HUES48 (cell line): ENCODE results near the gene OSTM1.

Source experiments
- H3K27ac ChIP-seq: one replicate; pipeline ENCODE4 v1.7.0; 2013; ENCODE audit warnings: low read depth, low read length, inconsistent platforms
- H3K27me3 ChIP-seq: 2 replicates; pipeline ENCODE4 v1.6.1; 2013; ENCODE audit warnings: mild to moderate bottlenecking, low read length; ENCODE audit not compliant: control insufficient read depth, insufficient read depth
- H3K36me3 ChIP-seq: 2 replicates; pipeline ENCODE4 v1.6.1; 2013; ENCODE audit warnings: low read length; ENCODE audit not compliant: control insufficient read depth, insufficient read depth
- H3K4me1 ChIP-seq: 2 replicates; pipeline ENCODE4 v1.6.1; 2013; ENCODE audit warnings: mild to moderate bottlenecking, low read length; ENCODE audit not compliant: control insufficient read depth, insufficient read depth
- H3K4me3 ChIP-seq: 2 replicates; pipeline ENCODE4 v1.5.1; 2013; ENCODE audit warnings: mild to moderate bottlenecking, low read depth, low read length
- H3K9ac ChIP-seq: 2 replicates; pipeline ENCODE4 v1.6.1; 2013; ENCODE audit warnings: mild to moderate bottlenecking, low read depth, low read length, moderate library complexity
- H3K9me3 ChIP-seq: 2 replicates; pipeline ENCODE4 v1.6.1; 2013; ENCODE audit warnings: low read length; ENCODE audit not compliant: control insufficient read depth, insufficient read depth

Gene OSTM1

GRCh38 chr6:108074359-108075144 lies at the start of gene OSTM1:
TSS of gene OSTM1 (minus strand) at chr6:108074741. CDS start at chr6:108074651, 90 bp downstream.
- H3K4me1 ChIP-seq: peaks cover 32% of the 10 kb centered on the region
- no peaks in the 10 kb centered on the region for H3K9me3 ChIP-seq
- H3K4me3 ChIP-seq: peak within 1 kb of the TSS; percentile 97
- 0 out of 2 replicates have a peak, but pooled peaks cover 6% of the 10 kb centered on the region for H3K27me3 ChIP-seq
- H3K27ac ChIP-seq: peak within 1 kb of the TSS; percentile 81
- H3K9ac ChIP-seq: peak within 1 kb of the TSS; percentile 89
- H3K36me3 ChIP-seq: no peaks in the 10 kb centered on the region

- H3K36me3 ChIP-seq: no peaks in the 10 kb centered on the region
- H3K27ac ChIP-seq: no peak overlapping the region
- H3K27me3 ChIP-seq: peaks cover 100% of the 10 kb centered on the region
- H3K9ac ChIP-seq: no peak overlapping the region
- H3K4me3 ChIP-seq: no peak overlapping the region
- H3K4me1 ChIP-seq: peaks cover 24% of the 10 kb centered on the region
- no peaks in the 10 kb centered on the region for H3K9me3 ChIP-seq
These were observed 49.4 kb upstream of the OSTM1 start for GRCh38 chr6:108123946-108124345.

GRCh38 chr6:108123481-108123929 lies 49.0 kb upstream of the OSTM1 start:
- Histone ChIP-seq H3K27me3 (peaks cover 100% of the 10 kb centered on the region), H3K4me1 (peaks cover 29% of the 10 kb centered on the region), H3K4me3 (no peak overlapping the region)

GRCh38 chr6:108121612-108122011 lies 47.1 kb upstream of the OSTM1 start:
- Histone ChIP-seq H3K36me3 (no peaks in the 10 kb centered on the region), H3K4me1 (peaks cover 32% of the 10 kb centered on the region), H3K27ac (no peak overlapping the region), H3K9me3 (no peaks in the 10 kb centered on the region), H3K4me3 (no peak overlapping the region), H3K9ac (no peak overlapping the region), H3K27me3 (peaks cover 99% of the 10 kb centered on the region)

More at GRCh38 chr6:108123481-108123929, 49.0 kb upstream of the OSTM1 start:
- H3K9me3 ChIP-seq: no peaks in the 10 kb centered on the region
- no peaks in the 10 kb centered on the region for H3K36me3 ChIP-seq
- H3K9ac ChIP-seq: no peak overlapping the region
- no peak overlapping the region for H3K27ac ChIP-seq

GRCh38 chr6:108120311-108120710 lies 45.8 kb upstream of the OSTM1 start:
- H3K9me3 ChIP-seq: no peaks in the 10 kb centered on the region
- H3K36me3 ChIP-seq: no peaks in the 10 kb centered on the region
- H3K4me1 ChIP-seq: peaks cover 39% of the 10 kb centered on the region
- H3K4me3 ChIP-seq: no peak overlapping the region
- H3K27ac ChIP-seq: no peak overlapping the region
- H3K9ac ChIP-seq: no peak overlapping the region
- peaks cover 99% of the 10 kb centered on the region for H3K27me3 ChIP-seq

- no peaks in the 10 kb centered on the region for H3K36me3 ChIP-seq
- no peaks in the 10 kb centered on the region for H3K9me3 ChIP-seq
- no peak overlapping the region for H3K9ac ChIP-seq
- H3K27ac ChIP-seq: no peak overlapping the region
- peaks cover 44% of the 10 kb centered on the region for H3K4me1 ChIP-seq
- H3K4me3 ChIP-seq: peak overlapping the region; percentile 33; the same call in 1 of the 2 replicates
- peaks cover 99% of the 10 kb centered on the region for H3K27me3 ChIP-seq
These were observed 45.2 kb upstream of the OSTM1 start for GRCh38 chr6:108119769-108120141.

- no peak overlapping the region for H3K27ac ChIP-seq
- peak overlapping the region; percentile 33; the same call in 1 of the 2 replicates for H3K4me3 ChIP-seq
- peaks cover 47% of the 10 kb centered on the region for H3K4me1 ChIP-seq
- peaks cover 99% of the 10 kb centered on the region for H3K27me3 ChIP-seq
- H3K9me3 ChIP-seq: no peaks in the 10 kb centered on the region
- H3K9ac ChIP-seq: no peak overlapping the region
- H3K36me3 ChIP-seq: no peaks in the 10 kb centered on the region
These were observed 44.5 kb upstream of the OSTM1 start for GRCh38 chr6:108118810-108119768.

GRCh38 chr6:108118359-108118724 lies 43.8 kb upstream of the OSTM1 start:
- Histone ChIP-seq H3K9ac (no peak overlapping the region), H3K36me3 (no peaks in the 10 kb centered on the region), H3K27me3 (peaks cover 99% of the 10 kb centered on the region), H3K4me1 (peaks cover 45% of the 10 kb centered on the region), H3K27ac (no peak overlapping the region), H3K9me3 (no peaks in the 10 kb centered on the region), H3K4me3 (peak overlapping the region; percentile 62)

- peaks cover 99% of the 10 kb centered on the region for H3K27me3 ChIP-seq
- H3K36me3 ChIP-seq: no peaks in the 10 kb centered on the region
- peak overlapping the region; percentile 62 for H3K4me3 ChIP-seq
- no peak overlapping the region for H3K27ac ChIP-seq
- H3K9me3 ChIP-seq: no peaks in the 10 kb centered on the region
- peaks cover 47% of the 10 kb centered on the region for H3K4me1 ChIP-seq
- H3K9ac ChIP-seq: no peak overlapping the region
These were observed 43.2 kb upstream of the OSTM1 start for GRCh38 chr6:108117427-108118358.
